CD14-positive monocyte (primary cell): ENCODE data around the gene TAP2. TPM values are rescaled to one million over a fixed set of nuclear protein-coding genes. Genes with fewer than 3 reads are reported as not detected.

ENCODE experiments used
- DNase-seq, 3 donors: peaks; one replicate each; pipeline ENCODE4 v3.0.0-alpha.2; 2011 to 2022
- H2AFZ ChIP-seq: 2 replicates; pipeline ENCODE4 v1.6.0; 2012; ENCODE audit warnings: mild to moderate bottlenecking, low read depth, low read length, inconsistent platforms; ENCODE audit not compliant: insufficient read depth, poor library complexity, severe bottlenecking
- H3K27ac ChIP-seq, 2 donors: 1 replicate in 1 of 2; 2 replicates in 1 of 2; pipeline ENCODE4 v1.5.1; 2012 to 2013; ENCODE audit warnings: low read length in 2 of 2, control low read depth in 1 of 2, inconsistent platforms in 1 of 2, low read depth in 1 of 2, mild to moderate bottlenecking in 1 of 2
- H3K27me3 ChIP-seq, 2 donors: one replicate each; pipeline versions ENCODE4 v1.6.0 to v1.6.1; 2011 to 2013; ENCODE audit warnings: low read length in 2 of 2; ENCODE audit not compliant: control insufficient read depth in 2 of 2, insufficient read depth in 2 of 2
- H3K36me3 ChIP-seq, 2 donors: replicated peaks in 1 of 2; 1 replicate in 1 of 2; 2 replicates in 1 of 2; pipeline versions ENCODE4 v1.5.1 to v1.6.1; 2012 to 2013; ENCODE audit warnings: low read length in 2 of 2, control low read depth in 1 of 2, inconsistent platforms in 1 of 2, mild to moderate bottlenecking in 1 of 2; ENCODE audit not compliant: insufficient read depth in 2 of 2, control insufficient read depth in 1 of 2
- H3K4me1 ChIP-seq, 2 donors: 1 replicate in 1 of 2; 2 replicates in 1 of 2; pipeline versions ENCODE4 v1.5.1 to v1.6.1; 2012 to 2013; ENCODE audit warnings: low read length in 2 of 2, control low read depth in 1 of 2, inconsistent platforms in 1 of 2, mild to moderate bottlenecking in 1 of 2, moderate library complexity in 1 of 2; ENCODE audit not compliant: insufficient read depth in 2 of 2, control insufficient read depth in 1 of 2
- H3K4me2 ChIP-seq: replicated peaks from 2 replicates; pipeline ENCODE3; 2012; ENCODE audit warnings: low read length, moderate library complexity, mild to moderate bottlenecking; ENCODE audit not compliant: poor library complexity, severe bottlenecking; ENCODE audit errors: extremely low read depth
- H3K4me3 ChIP-seq, 3 experiments: fragments of 200-600 bp in 1 of 3; sonication (generic) in 1 of 3; replicated peaks in 1 of 3; 1 replicate in 2 of 3; 2 replicates in 1 of 3; pipeline ENCODE4 v1.5.1; 2011 to 2013; ENCODE audit warnings: low read length in 3 of 3, mild to moderate bottlenecking in 3 of 3, control low read depth in 2 of 3, low read depth in 2 of 3, inconsistent platforms in 1 of 3, moderate library complexity in 1 of 3
- H3K79me2 ChIP-seq: 2 replicates; pipeline ENCODE4 v1.6.0; 2012; ENCODE audit warnings: mild to moderate bottlenecking, control low read depth, inconsistent platforms, low read length, moderate library complexity; ENCODE audit not compliant: insufficient read depth
- H3K9ac ChIP-seq: 2 replicates; pipeline ENCODE4 v1.6.0; 2017; ENCODE audit warnings: low read length, mild to moderate bottlenecking; ENCODE audit not compliant: insufficient read depth, poor library complexity, severe bottlenecking
- H3K9me3 ChIP-seq, 2 donors: replicated peaks in 1 of 2; 1 replicate in 1 of 2; 2 replicates in 1 of 2; pipeline versions ENCODE4 v1.5.1 to v1.6.1; 2012 to 2013; ENCODE audit warnings: low read length in 2 of 2, control low read depth in 1 of 2; ENCODE audit not compliant: control insufficient read depth in 1 of 2, insufficient read depth in 1 of 2
- H4K20me1 ChIP-seq: 2 replicates; pipeline ENCODE4 v1.6.0; 2012; ENCODE audit warnings: mild to moderate bottlenecking, low read length, control low read depth, moderate library complexity; ENCODE audit not compliant: insufficient read depth
- H3K27ac Mint-ChIP-seq, 7 donors: one replicate each; pipeline ENCODE4 v1.8.0; 2020; ENCODE audit warnings: mild to moderate bottlenecking in 7 of 7, mixed read lengths in 7 of 7, moderate library complexity in 6 of 7, inconsistent platforms in 2 of 7
- H3K27me3 Mint-ChIP-seq, 3 donors: one replicate each; pipeline ENCODE4 v1.8.0; 2021 to 2022; ENCODE audit warnings: low read depth in 3 of 3, mild to moderate bottlenecking in 3 of 3, mixed read lengths in 3 of 3, moderate library complexity in 3 of 3, inconsistent platforms in 1 of 3
- H3K36me3 Mint-ChIP-seq, 2 donors: one replicate each; pipeline ENCODE4 v1.8.0; 2020; ENCODE audit warnings: mixed read lengths in 2 of 2, inconsistent platforms in 1 of 2, mild to moderate bottlenecking in 1 of 2
- H3K4me1 Mint-ChIP-seq: one replicate; pipeline ENCODE4 v1.8.0; 2020; ENCODE audit warnings: mild to moderate bottlenecking, mixed read lengths
- H3K4me3 Mint-ChIP-seq, 2 donors: one replicate each; pipeline ENCODE4 v1.8.0; 2020; ENCODE audit warnings: mild to moderate bottlenecking in 2 of 2, mixed read lengths in 2 of 2, moderate library complexity in 1 of 2
- H3K9me3 Mint-ChIP-seq, 7 donors: one replicate each; pipeline ENCODE4 v1.8.0; 2020 to 2022; ENCODE audit warnings: mixed read lengths in 7 of 7, mild to moderate bottlenecking in 6 of 7, moderate library complexity in 6 of 7, inconsistent platforms in 2 of 7
- CTCF ChIP-seq: fragments of 200-600 bp; IDR thresholded peaks from one replicate; pipeline ENCODE4 v1.8.0; 2022; ENCODE audit warnings: antibody characterized with exemption, mild to moderate bottlenecking
- WGBS: methylation state at CpG from one replicate; pipeline ENCODE4 v1.1.5; 2013; ENCODE audit warnings: missing lambda C conversion rate; ENCODE audit not compliant: insufficient coverage; 5-methylcytosine and 5-hydroxymethylcytosine counted together
- intact Hi-C, 2 donors: fragments of 100-400 bp; cut with micrococcal nuclease; formaldehyde crosslinking; loops; one replicate each; pipeline versions ENCODE4 v1.15.0 to v1.15.1; 2023
- polyA plus RNA-seq, 3 donors: library from polyadenylated mRNA; depleted of rRNA in 1 of 3; unstranded in 2 of 3; stranded (reverse) in 1 of 3; fragments of 300-500 nt in 2 of 3; fragments of >200 nt in 1 of 3; fragmentation: Illumina TruSeq in 2 of 3; gene quantifications; 1 replicate in 2 of 3; 2 replicates in 1 of 3; pipeline ENCODE4 v1.2.3, GENCODE V29; 2012 to 2021

TAP2 gene
- polyA plus RNA-seq, 3 donors = 12.6 to 48.7 (median 25.9) TPM

- 84% methylated on average over 7 of the region's 7 CpGs for WGBS
- no peak overlapping the region for H2AFZ ChIP-seq
- H3K4me3 ChIP-seq = no peak overlapping the region
- intact Hi-C loops = no loop called here
- no peaks in the 10 kb centered on the region for H3K4me1 ChIP-seq
- Mint-ChIP-seq H3K4me1 (peaks cover 5% of the 10 kb centered on the region), H3K36me3 (peaks cover 78 to 79% of the 10 kb centered on the region in 2 donors), H3K9me3 (no peaks in the 10 kb centered on the region), H3K4me3 (no peak overlapping the region), H3K27me3 (no peaks in the 10 kb centered on the region), H3K27ac (peak overlapping the region in 2 of 7 donors; percentile 21 to 39)
- no peak for DNase-seq
- no peaks in the 10 kb centered on the region for H3K9me3 ChIP-seq
- no peaks in the 10 kb centered on the region for H3K79me2 ChIP-seq
- no peak overlapping the region for H3K9ac ChIP-seq
- TF ChIP-seq CTCF = no peak
- peaks cover 12% of the 10 kb centered on the region for H4K20me1 ChIP-seq
- no peak overlapping the region for H3K27ac ChIP-seq
- H3K36me3 ChIP-seq = peaks cover 69 to 85% of the 10 kb centered on the region in 2 donors
- no peak overlapping the region for H3K4me2 ChIP-seq
- H3K27me3 ChIP-seq = no peaks in the 10 kb centered on the region
Measured at GRCh38 chr6:32829495-32829894, 9.0 kb downstream of the TAP2 start.

GRCh38 chr6:32827025-32827424 is 11.5 kb downstream of the TAP2 start:
- Histone ChIP-seq H2AFZ (no peak overlapping the region), H3K27me3 (no peaks in the 10 kb centered on the region), H3K9me3 (no peaks in the 10 kb centered on the region), H3K4me1 (no peaks in the 10 kb centered on the region), H3K4me3 (no peak overlapping the region), H3K36me3 (peaks cover 47 to 61% of the 10 kb centered on the region in 2 donors), H3K79me2 (no peaks in the 10 kb centered on the region), H3K27ac (no peak overlapping the region), H3K9ac (no peak overlapping the region), H4K20me1 (peaks cover 8% of the 10 kb centered on the region), H3K4me2 (no peak overlapping the region)
- DNase-seq = no peak
- peaks cover under 1% of the 10 kb centered on the region for H3K4me1 Mint-ChIP-seq
- peaks cover 53 to 54% of the 10 kb centered on the region in 2 donors for H3K36me3 Mint-ChIP-seq
- H3K27ac Mint-ChIP-seq = no peak overlapping the region
- H3K27me3 Mint-ChIP-seq = no peaks in the 10 kb centered on the region
- TF ChIP-seq CTCF = no peak
- intact Hi-C loops = no loop called here
- H3K4me3 Mint-ChIP-seq = no peak overlapping the region
- WGBS = no CpG with 5 or more reads among the region's 3 CpGs
- H3K9me3 Mint-ChIP-seq = no peaks in the 10 kb centered on the region
